Trophoblast cell (in vitro differentiated cells and primary cell): ENCODE data around the gene HEPH.
"Not testable (repeated sequence)": the region's sequence is repeated elsewhere in the genome, so short reads cannot be mapped to it uniquely, and the experiment has no call there.

Experiments used
- DNase-seq, 2 donors: peaks; one replicate each; pipeline ENCODE4 v3.0.0-alpha.2; 2016
- H2AFZ ChIP-seq: 2 replicates; pipeline ENCODE4 v1.6.1; 2013; ENCODE audit warnings: low read length, moderate library complexity, mild to moderate bottlenecking; ENCODE audit not compliant: insufficient read depth, poor library complexity
- H2AK5ac ChIP-seq: 2 replicates; pipeline ENCODE4 v1.6.1; 2013; ENCODE audit warnings: mild to moderate bottlenecking, low read length
- H2BK120ac ChIP-seq: 2 replicates; pipeline ENCODE4 v1.6.1; 2013; ENCODE audit warnings: low read length, mild to moderate bottlenecking, moderate library complexity; ENCODE audit not compliant: insufficient read depth, poor library complexity
- H2BK12ac ChIP-seq: 2 replicates; pipeline ENCODE4 v1.6.1; 2013; ENCODE audit warnings: mild to moderate bottlenecking, low read length, moderate library complexity
- H2BK5ac ChIP-seq: 2 replicates; pipeline ENCODE4 v1.6.1; 2013; ENCODE audit warnings: low read length, low read depth, moderate library complexity, mild to moderate bottlenecking; ENCODE audit not compliant: poor library complexity
- H3K14ac ChIP-seq: 2 replicates; pipeline ENCODE4 v1.6.1; 2013; ENCODE audit warnings: mild to moderate bottlenecking, low read length
- H3K18ac ChIP-seq: 2 replicates; pipeline ENCODE4 v1.6.1; 2013; ENCODE audit warnings: mild to moderate bottlenecking, low read length
- H3K23ac ChIP-seq: 2 replicates; pipeline ENCODE4 v1.6.1; 2013; ENCODE audit warnings: low read length
- H3K27ac ChIP-seq: 2 replicates; pipeline ENCODE4 v1.5.1; 2013; ENCODE audit warnings: low read depth, mild to moderate bottlenecking, inconsistent platforms, low read length, moderate library complexity
- H3K27me3 ChIP-seq: 2 replicates; pipeline ENCODE4 v1.6.1; 2013; ENCODE audit warnings: inconsistent platforms, mild to moderate bottlenecking, low read length, moderate library complexity; ENCODE audit not compliant: insufficient read depth
- H3K36me3 ChIP-seq, 2 experiments: 1 replicate in 1 of 2; 2 replicates in 1 of 2; pipeline ENCODE4 v1.6.1; 2013; ENCODE audit warnings: low read length in 2 of 2, mild to moderate bottlenecking in 2 of 2, moderate library complexity in 1 of 2; ENCODE audit not compliant: insufficient read depth in 2 of 2, control insufficient read depth in 1 of 2
- H3K4ac ChIP-seq: 2 replicates; pipeline ENCODE4 v1.6.1; 2013; ENCODE audit warnings: low read depth, mild to moderate bottlenecking, low read length, moderate library complexity
- H3K4me1 ChIP-seq, 2 experiments: 1 replicate in 1 of 2; 2 replicates in 1 of 2; pipeline ENCODE4 v1.6.1; 2013; ENCODE audit warnings: low read length in 2 of 2, mild to moderate bottlenecking in 2 of 2, moderate library complexity in 1 of 2; ENCODE audit not compliant: insufficient read depth in 2 of 2, control insufficient read depth in 1 of 2
- H3K4me2 ChIP-seq: 2 replicates; pipeline ENCODE4 v1.6.1; 2013; ENCODE audit warnings: inconsistent platforms, mild to moderate bottlenecking, low read length, moderate library complexity
- H3K4me3 ChIP-seq: 2 replicates; pipeline ENCODE4 v1.5.1; 2013; ENCODE audit warnings: mild to moderate bottlenecking, low read depth, low read length, inconsistent platforms
- H3K79me1 ChIP-seq: one replicate; pipeline ENCODE4 v1.6.1; 2013; ENCODE audit warnings: low read length
- H3K79me2 ChIP-seq: 2 replicates; pipeline ENCODE4 v1.6.1; 2013; ENCODE audit warnings: low read length, mild to moderate bottlenecking; ENCODE audit not compliant: control insufficient read depth, insufficient read depth, poor library complexity
- H3K9ac ChIP-seq: 2 replicates; pipeline ENCODE4 v1.6.1; 2013; ENCODE audit warnings: mild to moderate bottlenecking, low read length
- H3K9me3 ChIP-seq: 2 replicates; pipeline ENCODE4 v1.6.1; 2013; ENCODE audit warnings: low read depth, mild to moderate bottlenecking, control low read depth, inconsistent platforms, low read length; ENCODE audit not compliant: insufficient read depth
- H4K12ac ChIP-seq: 2 replicates; pipeline ENCODE4 v1.6.1; 2013; ENCODE audit warnings: low read depth, mild to moderate bottlenecking, low read length, moderate library complexity
- H4K8ac ChIP-seq: 2 replicates; pipeline ENCODE4 v1.6.1; 2013; ENCODE audit warnings: low read depth, mild to moderate bottlenecking, low read length, moderate library complexity
- H4K91ac ChIP-seq: one replicate; pipeline ENCODE4 v1.6.1; 2013; ENCODE audit warnings: low read depth, mild to moderate bottlenecking, low read length, moderate library complexity
- WGBS: extraction: QIAGEN DNeasy Blood & Tissue Kit; methylation state at CpG from one replicate; pipeline ENCODE4 v1.1.7; 2013; ENCODE audit warnings: missing lambda C conversion rate; ENCODE audit not compliant: insufficient read length, insufficient coverage; ENCODE audit errors: extremely low coverage; 5-methylcytosine and 5-hydroxymethylcytosine counted together

HEPH gene

DNA sequence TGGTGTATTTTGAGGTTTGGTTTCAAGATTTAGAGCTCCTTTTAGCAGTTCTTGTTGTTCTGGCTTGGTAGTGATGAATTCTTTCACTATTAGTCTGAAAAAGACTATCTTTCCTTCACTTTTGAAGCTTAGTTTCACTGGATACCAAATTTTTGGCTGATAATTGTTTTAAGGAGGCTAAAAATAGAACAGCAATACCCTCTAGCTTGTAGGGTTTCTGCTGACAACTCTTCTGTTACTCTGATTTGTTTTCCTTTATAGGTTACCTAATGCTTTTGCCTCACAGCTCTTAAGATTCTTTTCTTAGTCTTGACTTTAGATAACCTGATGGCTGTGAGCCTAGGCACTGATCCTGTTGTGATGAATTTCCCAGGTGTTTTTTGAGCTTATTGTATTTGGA, 33.6 kb upstream of the HEPH start:
- no peak overlapping the region for H4K12ac ChIP-seq
- H3K9me3 ChIP-seq: no peaks in the 10 kb centered on the region

GRCh38 chrX:66135284-66135683, 28.8 kb upstream of the HEPH start:
- H4K8ac ChIP-seq, H3K79me2 ChIP-seq: not testable (repeated sequence)

More for the DNA sequence above, 33.6 kb upstream of the HEPH start:
- H2AFZ ChIP-seq: no peak overlapping the region
- no peaks in the 10 kb centered on the region for H3K4me1 ChIP-seq
- no peak overlapping the region for H3K18ac ChIP-seq
- H3K9ac ChIP-seq: no peak overlapping the region
- H2BK5ac ChIP-seq: no peak overlapping the region
- no peak overlapping the region for H3K4me2 ChIP-seq
- H4K91ac ChIP-seq: no peak overlapping the region
- no peak overlapping the region for H4K8ac ChIP-seq
- H2AK5ac ChIP-seq: no peak overlapping the region
- no peak overlapping the region for H3K14ac ChIP-seq
- no peak for DNase-seq
- no peaks in the 10 kb centered on the region for H3K79me2 ChIP-seq
- H3K23ac ChIP-seq: no peak overlapping the region
- no peak overlapping the region for H3K4ac ChIP-seq
- H3K79me1 ChIP-seq: no peaks in the 10 kb centered on the region
- H3K36me3 ChIP-seq: no peaks in the 10 kb centered on the region
- no peaks in the 10 kb centered on the region for H3K27me3 ChIP-seq
- no peak overlapping the region for H3K4me3 ChIP-seq
- H2BK120ac ChIP-seq: no peak overlapping the region
- no peak overlapping the region for H3K27ac ChIP-seq
- no peak overlapping the region for H2BK12ac ChIP-seq

GRCh38 chrX:66142351-66142750, 21.7 kb upstream of the HEPH start:
- H3K4me2 ChIP-seq: no peak overlapping the region
- H2BK12ac ChIP-seq: no peak overlapping the region
- H3K9me3 ChIP-seq: no peaks in the 10 kb centered on the region
- no peak overlapping the region for H2AK5ac ChIP-seq
- H4K12ac ChIP-seq: no peak overlapping the region
- H3K18ac ChIP-seq: no peak overlapping the region
- no peaks in the 10 kb centered on the region for H3K79me1 ChIP-seq
- no peak overlapping the region for H2BK120ac ChIP-seq
- no peak overlapping the region for H3K27ac ChIP-seq
- no peak overlapping the region for H2BK5ac ChIP-seq
- no peak overlapping the region for H3K4me3 ChIP-seq
- no peak overlapping the region for H2AFZ ChIP-seq
- H4K91ac ChIP-seq: no peak overlapping the region
- H3K79me2 ChIP-seq: no peaks in the 10 kb centered on the region
- H3K14ac ChIP-seq: no peak overlapping the region
- no peaks in the 10 kb centered on the region for H3K27me3 ChIP-seq
- H3K23ac ChIP-seq: no peak overlapping the region
- no peak overlapping the region for H3K4ac ChIP-seq
- H3K9ac ChIP-seq: no peak overlapping the region
- no CpG with 5 or more reads among the region's 1 CpG for WGBS
- DNase-seq: no peak
- no peaks in the 10 kb centered on the region for H3K36me3 ChIP-seq
- no peak overlapping the region for H4K8ac ChIP-seq
- no peaks in the 10 kb centered on the region for H3K4me1 ChIP-seq

More at GRCh38 chrX:66135284-66135683, 28.8 kb upstream of the HEPH start:
- H3K14ac ChIP-seq, H3K27me3 ChIP-seq, H3K4ac ChIP-seq, H3K79me1 ChIP-seq, H3K4me3 ChIP-seq, H3K4me1 ChIP-seq, H2AK5ac ChIP-seq, H3K18ac ChIP-seq, H2BK5ac ChIP-seq, H2AFZ ChIP-seq, H3K9me3 ChIP-seq, H3K9ac ChIP-seq, H3K36me3 ChIP-seq, H3K23ac ChIP-seq, H2BK120ac ChIP-seq, H2BK12ac ChIP-seq, H4K91ac ChIP-seq, DNase-seq, H4K12ac ChIP-seq, H3K27ac ChIP-seq, H3K4me2 ChIP-seq: not testable (repeated sequence)
- WGBS: 38% methylated on average over 1 of the region's 4 CpGs

- Histone ChIP-seq H3K79me2 (no peaks in the 10 kb centered on the region), H3K4me3 (no peak overlapping the region), H3K27ac (no peak overlapping the region), H3K9me3 (no peaks in the 10 kb centered on the region), H3K14ac (no peak overlapping the region), H4K91ac (no peak overlapping the region), H2BK120ac (no peak overlapping the region), H3K23ac (no peak overlapping the region), H3K9ac (no peak overlapping the region), H2BK5ac (no peak overlapping the region), H4K12ac (no peak overlapping the region), H3K4ac (no peak overlapping the region), H3K4me1 (no peaks in the 10 kb centered on the region), H3K36me3 (no peaks in the 10 kb centered on the region), H3K4me2 (no peak overlapping the region), H3K27me3 (no peaks in the 10 kb centered on the region), H3K79me1 (no peaks in the 10 kb centered on the region), H2BK12ac (no peak overlapping the region), H3K18ac (no peak overlapping the region), H2AK5ac (no peak overlapping the region), H2AFZ (no peak overlapping the region), H4K8ac (peak overlapping the region; percentile 38)
- no peak for DNase-seq
- WGBS: no CpG with 5 or more reads among the region's 2 CpGs
Observed at GRCh38 chrX:66144258-66144657, 19.8 kb upstream of the HEPH start.
